22Rv1 (cell line): ENCODE measurements around the gene DEPDC5.
"Not testable (repeated sequence)": the region's sequence is repeated elsewhere in the genome, so short reads cannot be mapped to it uniquely, and the experiment has no call there.

Source experiments
- ZFX ChIP-seq: fragments of 450-650 bp; IDR thresholded peaks from 2 replicates; pipeline ENCODE4 v1.6.1; 2017; ENCODE audit warnings: antibody characterized with exemption, borderline replicate concordance
- TF ChIP-seq, protein P1 (sequence below): fragments of 450-650 bp; IDR thresholded peaks from 2 replicates; pipeline ENCODE4 v1.5.1; 2017; ENCODE audit warnings: mild to moderate bottlenecking

DNA sequence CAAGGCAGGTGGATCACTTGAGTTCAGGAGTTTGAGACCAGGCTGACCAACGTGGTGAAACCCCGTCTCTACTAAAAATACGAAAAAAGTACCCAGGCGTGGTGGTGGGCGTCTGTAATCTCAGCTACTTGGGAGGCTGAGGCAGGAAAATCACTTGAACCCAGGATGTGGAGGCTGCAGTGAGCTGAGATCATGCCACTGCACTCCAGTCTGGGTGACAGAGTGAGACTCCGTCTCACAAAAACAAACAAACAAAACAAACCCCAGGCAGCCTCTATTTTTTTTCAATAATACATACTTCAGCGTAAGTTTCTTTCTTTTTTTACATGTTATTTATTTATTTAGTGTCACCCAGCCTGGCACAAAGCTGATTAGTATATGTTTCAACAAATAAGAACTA lies 60.1 kb downstream of the DEPDC5 start:
- TF ChIP-seq, protein P1, sequence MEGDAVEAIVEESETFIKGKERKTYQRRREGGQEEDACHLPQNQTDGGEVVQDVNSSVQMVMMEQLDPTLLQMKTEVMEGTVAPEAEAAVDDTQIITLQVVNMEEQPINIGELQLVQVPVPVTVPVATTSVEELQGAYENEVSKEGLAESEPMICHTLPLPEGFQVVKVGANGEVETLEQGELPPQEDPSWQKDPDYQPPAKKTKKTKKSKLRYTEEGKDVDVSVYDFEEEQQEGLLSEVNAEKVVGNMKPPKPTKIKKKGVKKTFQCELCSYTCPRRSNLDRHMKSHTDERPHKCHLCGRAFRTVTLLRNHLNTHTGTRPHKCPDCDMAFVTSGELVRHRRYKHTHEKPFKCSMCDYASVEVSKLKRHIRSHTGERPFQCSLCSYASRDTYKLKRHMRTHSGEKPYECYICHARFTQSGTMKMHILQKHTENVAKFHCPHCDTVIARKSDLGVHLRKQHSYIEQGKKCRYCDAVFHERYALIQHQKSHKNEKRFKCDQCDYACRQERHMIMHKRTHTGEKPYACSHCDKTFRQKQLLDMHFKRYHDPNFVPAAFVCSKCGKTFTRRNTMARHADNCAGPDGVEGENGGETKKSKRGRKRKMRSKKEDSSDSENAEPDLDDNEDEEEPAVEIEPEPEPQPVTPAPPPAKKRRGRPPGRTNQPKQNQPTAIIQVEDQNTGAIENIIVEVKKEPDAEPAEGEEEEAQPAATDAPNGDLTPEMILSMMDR, result not testable (repeated sequence)
- TF ChIP-seq ZFX, result not testable (repeated sequence)
